ENCODE results near the gene MICAL3.

DNA sequence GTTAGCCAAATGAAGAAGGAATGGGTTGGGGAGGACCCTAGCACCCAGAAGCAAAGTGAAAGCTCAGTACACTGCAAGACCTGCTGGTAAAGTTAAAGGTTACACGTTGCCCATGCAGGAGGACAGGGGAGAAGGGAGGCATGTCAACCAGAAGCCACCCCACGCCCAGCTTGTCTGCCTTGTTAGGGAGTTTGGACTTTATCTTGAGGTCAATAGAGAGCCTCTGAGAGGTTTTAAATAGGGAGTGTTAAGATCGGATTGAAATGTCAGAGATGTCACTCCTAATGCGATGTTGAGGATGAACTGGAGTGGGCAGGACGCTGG is 34.7 kb upstream of the MICAL3 start:
- TF ChIP-seq EP300 (IDR thresholded peaks at IDR 0.05; ENCODE audit: borderline replicate concordance in 1 of 2, low read depth in 1 of 2, low read length in 1 of 2) (no peak), RAD21 (IDR thresholded peaks at IDR 0.05; ENCODE audit: low read length) (no peak), CTCF (IDR thresholded peaks at IDR 0.05) (no peak), FOXM1 (IDR thresholded peaks at IDR 0.05; ENCODE audit: low read depth) (no peak), SMC3 (IDR thresholded peaks at IDR 0.05; ENCODE audit: low read depth, low read length) (no peak), RCOR1 (IDR thresholded peaks at IDR 0.05; ENCODE audit: low read length) (no peak), POLR2AphosphoS5 (IDR thresholded peaks at IDR 0.05; ENCODE audit: low read depth, low read length) (no peak), RFX5 (IDR thresholded peaks at IDR 0.05; ENCODE audit: low read length) (no peak), SIN3A (IDR thresholded peaks at IDR 0.05; ENCODE audit: borderline replicate concordance, low read depth, low read length) (no peak), JUND (IDR thresholded peaks at IDR 0.05) (no peak), EZH2phosphoT487 (IDR thresholded peaks at IDR 0.05; ENCODE audit: borderline replicate concordance, low read depth) (no peak)
- TF ChIP-seq, protein P1, sequence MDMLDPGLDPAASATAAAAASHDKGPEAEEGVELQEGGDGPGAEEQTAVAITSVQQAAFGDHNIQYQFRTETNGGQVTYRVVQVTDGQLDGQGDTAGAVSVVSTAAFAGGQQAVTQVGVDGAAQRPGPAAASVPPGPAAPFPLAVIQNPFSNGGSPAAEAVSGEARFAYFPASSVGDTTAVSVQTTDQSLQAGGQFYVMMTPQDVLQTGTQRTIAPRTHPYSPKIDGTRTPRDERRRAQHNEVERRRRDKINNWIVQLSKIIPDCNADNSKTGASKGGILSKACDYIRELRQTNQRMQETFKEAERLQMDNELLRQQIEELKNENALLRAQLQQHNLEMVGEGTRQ (IDR thresholded peaks at IDR 0.05; ENCODE audit: borderline replicate concordance, low read depth, low read length), result no peak
- TF ChIP-seq, protein P2, sequence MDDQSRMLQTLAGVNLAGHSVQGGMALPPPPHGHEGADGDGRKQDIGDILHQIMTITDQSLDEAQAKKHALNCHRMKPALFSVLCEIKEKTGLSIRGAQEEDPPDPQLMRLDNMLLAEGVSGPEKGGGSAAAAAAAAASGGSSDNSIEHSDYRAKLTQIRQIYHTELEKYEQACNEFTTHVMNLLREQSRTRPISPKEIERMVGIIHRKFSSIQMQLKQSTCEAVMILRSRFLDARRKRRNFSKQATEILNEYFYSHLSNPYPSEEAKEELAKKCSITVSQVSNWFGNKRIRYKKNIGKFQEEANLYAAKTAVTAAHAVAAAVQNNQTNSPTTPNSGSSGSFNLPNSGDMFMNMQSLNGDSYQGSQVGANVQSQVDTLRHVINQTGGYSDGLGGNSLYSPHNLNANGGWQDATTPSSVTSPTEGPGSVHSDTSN (IDR thresholded peaks at IDR 0.05), result no peak
